ENCODE results near the gene DDAH1. TPM values are rescaled to one million over a fixed set of nuclear protein-coding genes. Genes with fewer than 3 reads are reported as not detected.

The DDAH1 gene
- total and polyA plus RNA-seq, 9 donors = 29.6 to 51.2 (median 37.2) TPM

- Histone ChIP-seq H3K27ac (ENCODE audit: low read length) (no peak overlapping the region), H3K9me3 (replicated peaks; ENCODE audit: control insufficient read depth, low read depth, low read length) (no peaks in the 10 kb centered on the region), H3K27me3 (ENCODE audit: control insufficient read depth, insufficient read depth, low read length) (no peaks in the 10 kb centered on the region), H3K4me3 (ENCODE audit: low read length) (no peak overlapping the region), H3K4me1 (ENCODE audit: control insufficient read depth, insufficient read depth, low read length) (peaks cover 5% of the 10 kb centered on the region), H3K36me3 (ENCODE audit: control insufficient read depth, insufficient read depth, low read length) (no peaks in the 10 kb centered on the region)
- 81% methylated on average over 10 of the region's 11 CpGs for WGBS (ENCODE audit: insufficient coverage)
- DNase-seq = peak; percentile 59
These were observed 181.3 kb downstream of the DDAH1 start for GRCh38 chr1:85283475-85284199.

GRCh38 chr1:85282424-85282823 lies 182.5 kb downstream of the DDAH1 start:
- Histone ChIP-seq H3K4me1 (ENCODE audit: control insufficient read depth, insufficient read depth, low read length) (peaks cover 5% of the 10 kb centered on the region), H3K27me3 (ENCODE audit: control insufficient read depth, insufficient read depth, low read length) (no peaks in the 10 kb centered on the region), H3K9me3 (replicated peaks; ENCODE audit: control insufficient read depth, low read depth, low read length) (no peaks in the 10 kb centered on the region), H3K36me3 (ENCODE audit: control insufficient read depth, insufficient read depth, low read length) (no peaks in the 10 kb centered on the region), H3K27ac (ENCODE audit: low read length) (no peak overlapping the region), H3K4me3 (ENCODE audit: low read length) (no peak overlapping the region)
- WGBS (ENCODE audit: insufficient coverage) = 71% methylated on average over 1 of the region's 1 CpG
- DNase-seq = no peak

GRCh38 chr1:85280636-85281035 lies 184.3 kb downstream of the DDAH1 start:
- no peak overlapping the region for H3K4me3 ChIP-seq (ENCODE audit: low read length)
- no peak for DNase-seq
- H3K4me1 ChIP-seq (ENCODE audit: control insufficient read depth, insufficient read depth, low read length) = peaks cover 9% of the 10 kb centered on the region
- no peaks in the 10 kb centered on the region for H3K27me3 ChIP-seq (ENCODE audit: control insufficient read depth, insufficient read depth, low read length)
- no peaks in the 10 kb centered on the region for H3K36me3 ChIP-seq (ENCODE audit: control insufficient read depth, insufficient read depth, low read length)
- 62% methylated on average over 3 of the region's 4 CpGs for WGBS (ENCODE audit: insufficient coverage)
- no peaks in the 10 kb centered on the region for H3K9me3 ChIP-seq (replicated peaks; ENCODE audit: control insufficient read depth, low read depth, low read length)
- H3K27ac ChIP-seq (ENCODE audit: low read length) = no peak overlapping the region

GRCh38 chr1:85279458-85280080 lies 185.4 kb downstream of the DDAH1 start:
- H3K36me3 ChIP-seq (ENCODE audit: control insufficient read depth, insufficient read depth, low read length) = no peaks in the 10 kb centered on the region
- WGBS (ENCODE audit: insufficient coverage) = 61% methylated on average over 4 of the region's 10 CpGs
- H3K4me3 ChIP-seq (ENCODE audit: low read length) = no peak overlapping the region
- H3K4me1 ChIP-seq (ENCODE audit: control insufficient read depth, insufficient read depth, low read length) = peaks cover 10% of the 10 kb centered on the region
- no peak for DNase-seq
- H3K9me3 ChIP-seq (replicated peaks; ENCODE audit: control insufficient read depth, low read depth, low read length) = no peaks in the 10 kb centered on the region
- no peak overlapping the region for H3K27ac ChIP-seq (ENCODE audit: low read length)
- no peaks in the 10 kb centered on the region for H3K27me3 ChIP-seq (ENCODE audit: control insufficient read depth, insufficient read depth, low read length)

- no peaks in the 10 kb centered on the region for H3K9me3 ChIP-seq (replicated peaks; ENCODE audit: control insufficient read depth, low read depth, low read length)
- no peak overlapping the region for H3K27ac ChIP-seq (ENCODE audit: low read length)
- H3K4me3 ChIP-seq (ENCODE audit: low read length) = no peak overlapping the region
- no peaks in the 10 kb centered on the region for H3K27me3 ChIP-seq (ENCODE audit: control insufficient read depth, insufficient read depth, low read length)
- peaks cover 8% of the 10 kb centered on the region for H3K4me1 ChIP-seq (ENCODE audit: control insufficient read depth, insufficient read depth, low read length)
- peak; percentile 35 for DNase-seq
- H3K36me3 ChIP-seq (ENCODE audit: control insufficient read depth, insufficient read depth, low read length) = no peaks in the 10 kb centered on the region
- WGBS (ENCODE audit: insufficient coverage) = 44% methylated on average over 1 of the region's 2 CpGs
These were observed 186.1 kb downstream of the DDAH1 start for GRCh38 chr1:85278853-85279314.

- no peaks in the 10 kb centered on the region for H3K9me3 ChIP-seq (replicated peaks; ENCODE audit: control insufficient read depth, low read depth, low read length)
- DNase-seq = no peak
- no peaks in the 10 kb centered on the region for H3K27me3 ChIP-seq (ENCODE audit: control insufficient read depth, insufficient read depth, low read length)
- H3K4me1 ChIP-seq (ENCODE audit: control insufficient read depth, insufficient read depth, low read length) = peaks cover 5% of the 10 kb centered on the region
- 80% methylated on average over 2 of the region's 4 CpGs for WGBS (ENCODE audit: insufficient coverage)
- no peaks in the 10 kb centered on the region for H3K36me3 ChIP-seq (ENCODE audit: control insufficient read depth, insufficient read depth, low read length)
- no peak overlapping the region for H3K27ac ChIP-seq (ENCODE audit: low read length)
- H3K4me3 ChIP-seq (ENCODE audit: low read length) = no peak overlapping the region
These were observed 187.2 kb downstream of the DDAH1 start for GRCh38 chr1:85277802-85278201.

GRCh38 chr1:85276978-85277639 lies 187.8 kb downstream of the DDAH1 start:
- Histone ChIP-seq H3K27me3 (ENCODE audit: control insufficient read depth, insufficient read depth, low read length) (no peaks in the 10 kb centered on the region), H3K4me1 (ENCODE audit: control insufficient read depth, insufficient read depth, low read length) (peaks cover 5% of the 10 kb centered on the region), H3K27ac (ENCODE audit: low read length) (peak overlapping the region; percentile 83), H3K36me3 (ENCODE audit: control insufficient read depth, insufficient read depth, low read length) (peaks cover 2% of the 10 kb centered on the region), H3K9me3 (replicated peaks; ENCODE audit: control insufficient read depth, low read depth, low read length) (no peaks in the 10 kb centered on the region), H3K4me3 (ENCODE audit: low read length) (peak overlapping the region; percentile 88)
- DNase-seq = no peak
- 0% methylated on average over 2 of the region's 11 CpGs for WGBS (ENCODE audit: insufficient coverage)

GRCh38 chr1:85276215-85276977 lies 188.6 kb downstream of the DDAH1 start, which contains the start of gene BCL10:
TSS of gene BCL10 (minus strand) at chr1:85276632. CDS start at chr1:85276352, 280 bp downstream.
- H3K9me3 ChIP-seq (replicated peaks; ENCODE audit: control insufficient read depth, low read depth, low read length) = no peaks in the 10 kb centered on the region
- WGBS (ENCODE audit: insufficient coverage) = 0% methylated on average over 66 of the region's 78 CpGs
- H3K27ac ChIP-seq (ENCODE audit: low read length) = peak within 1 kb of the TSS; percentile 96
- peak; percentile 99 for DNase-seq
- H3K4me3 ChIP-seq (ENCODE audit: low read length) = peak within 1 kb of the TSS; percentile 88
- no peaks in the 10 kb centered on the region for H3K27me3 ChIP-seq (ENCODE audit: control insufficient read depth, insufficient read depth, low read length)
- peaks cover 5% of the 10 kb centered on the region for H3K4me1 ChIP-seq (ENCODE audit: control insufficient read depth, insufficient read depth, low read length)
- H3K36me3 ChIP-seq (ENCODE audit: control insufficient read depth, insufficient read depth, low read length) = peaks cover 3% of the 10 kb centered on the region

GRCh38 chr1:85275701-85276214 lies 189.2 kb downstream of the DDAH1 start:
- Histone ChIP-seq H3K27me3 (ENCODE audit: control insufficient read depth, insufficient read depth, low read length) (no peaks in the 10 kb centered on the region), H3K27ac (ENCODE audit: low read length) (peak overlapping the region; percentile 96), H3K36me3 (ENCODE audit: control insufficient read depth, insufficient read depth, low read length) (peaks cover 8% of the 10 kb centered on the region), H3K4me3 (ENCODE audit: low read length) (peak overlapping the region; percentile 88), H3K9me3 (replicated peaks; ENCODE audit: control insufficient read depth, low read depth, low read length) (no peaks in the 10 kb centered on the region), H3K4me1 (ENCODE audit: control insufficient read depth, insufficient read depth, low read length) (peaks cover 5% of the 10 kb centered on the region)
- no peak for DNase-seq
- 1% methylated on average over 11 of the region's 13 CpGs for WGBS (ENCODE audit: insufficient coverage)

All from muscle of leg (tissue), 11 donors.